HCT116 (cell line): ENCODE data around the gene DLG5. TPM values are rescaled to one million over a fixed set of nuclear protein-coding genes. Genes with fewer than 3 reads are reported as not detected.
A peak's percentile ranks its signal among the peaks of the same experiment; 100 is the strongest.

ENCODE experiments used
- ATAC-seq: fragments of 200-7000 bp; cut with Tn5 transposase; 2 replicates; pipeline ENCODE4 v1.9.1; 2020; ENCODE audit warnings: mild to moderate bottlenecking, moderate library complexity
- BruUV-seq: library from RNA; stranded (reverse); fragments of 400-500 nt; replicated peaks from 2 replicates; lab custom pipeline; 2021; lab: Mats Ljungman, UMichigan
- CTCF ChIA-PET: fragments of 300-600 bp; sonication (Branson Sonifier 250); formaldehyde crosslinking; loops from one replicate; lab custom pipeline; 2021; ENCODE audit warnings: antibody characterized with exemption; lab: Charles Lee
- POLR2A ChIA-PET: fragments of 300-600, 350-600 bp; sonication (Branson Sonifier 250); formaldehyde crosslinking; loops from one replicate; lab custom pipeline; 2021; ENCODE audit warnings: antibody characterized with exemption; lab: Charles Lee
- RAD21 ChIA-PET, 2 experiments: fragments of 300-600 bp; sonication (Branson Sonifier 250); formaldehyde crosslinking; loops; one replicate each; lab custom pipeline; 2023; ENCODE audit warnings: low total read pairs in 2 of 2; ENCODE audit not compliant: uncharacterized antibody in 2 of 2, unreplicated experiment in 2 of 2, low non-redundant PET in 1 of 2; lab: Charles Lee
- DNase-seq: peaks from one replicate; pipeline ENCODE4 v3.0.0-alpha.2; 2010; ENCODE audit warnings: low read depth, low spot score
- H2AFZ ChIP-seq: fragments of 200-600 bp; shearing (Covaris generic), sonication (generic); 2 replicates; pipeline ENCODE4 v1.6.1; 2017; ENCODE audit warnings: low read depth, mixed run types, mixed read lengths, antibody characterized with exemption, low read length; ENCODE audit not compliant: poor library complexity, severe bottlenecking
- H3K27ac ChIP-seq: 2 replicates; pipeline ENCODE4 v1.5.1; 2012; ENCODE audit warnings: low read depth, low read length
- H3K27me3 ChIP-seq: fragments of 200-600 bp; sonication (generic); 2 replicates; pipeline ENCODE4 v1.6.1; 2016; ENCODE audit warnings: mixed run types, low read length, mixed read lengths; ENCODE audit not compliant: insufficient read depth
- H3K36me3 ChIP-seq, 2 experiments: fragments of 200-500 bp in 1 of 2; fragments of 200-600 bp in 1 of 2; sonication (Bioruptor generic) in 1 of 2; sonication (generic) in 1 of 2; 2 replicates each; pipeline versions ENCODE4 v1.5.1 to v1.6.1; 2014 to 2016; ENCODE audit warnings: low read length in 2 of 2, inconsistent platforms in 1 of 2, mixed read lengths in 1 of 2, mixed run types in 1 of 2; ENCODE audit not compliant: insufficient read depth in 2 of 2, control insufficient read depth in 1 of 2
- H3K4me1 ChIP-seq, 2 experiments: fragments of 200-600 bp in 1 of 2; sonication (generic) in 1 of 2; 2 replicates each; pipeline versions ENCODE4 v1.5.1 to v1.6.1; 2012 to 2017; ENCODE audit warnings: low read length in 2 of 2, inconsistent platforms in 1 of 2, mild to moderate bottlenecking in 1 of 2, mixed read lengths in 1 of 2, mixed run types in 1 of 2, moderate library complexity in 1 of 2; ENCODE audit not compliant: insufficient read depth in 2 of 2, control insufficient read depth in 1 of 2
- H3K4me2 ChIP-seq: fragments of 200-600 bp; sonication (generic); 2 replicates; pipeline ENCODE4 v1.6.1; 2017; ENCODE audit warnings: mixed run types, low read length, mixed read lengths
- H3K4me3 ChIP-seq, 2 experiments: fragments of 200-600 bp in 1 of 2; sonication (generic) in 1 of 2; replicated peaks in 1 of 2; 2 replicates each; pipeline ENCODE4 v1.5.1; 2011 to 2016; ENCODE audit warnings: low read length in 2 of 2, control low read depth in 1 of 2, low read depth in 1 of 2, mild to moderate bottlenecking in 1 of 2, mixed read lengths in 1 of 2, mixed run types in 1 of 2
- H3K79me2 ChIP-seq: fragments of 200-600 bp; sonication (generic); 2 replicates; pipeline ENCODE4 v1.6.1; 2017; ENCODE audit warnings: mild to moderate bottlenecking, mixed run types, low read length, moderate library complexity, mixed read lengths; ENCODE audit not compliant: insufficient read depth
- H3K9ac ChIP-seq: fragments of 200-600 bp; sonication (generic); 2 replicates; pipeline ENCODE4 v1.6.1; 2016; ENCODE audit warnings: low read length, mixed read lengths
- H3K9me2 ChIP-seq: fragments of 200-600 bp; sonication (generic), shearing (Covaris generic); 2 replicates; pipeline ENCODE4 v1.6.1; 2017; ENCODE audit warnings: mixed run types, mild to moderate bottlenecking, moderate library complexity; ENCODE audit not compliant: insufficient read depth
- H3K9me3 ChIP-seq, 2 experiments: fragments of 200-500 bp in 1 of 2; fragments of 200-600 bp in 1 of 2; sonication (Bioruptor generic) in 1 of 2; sonication (generic) in 1 of 2; 2 replicates each; pipeline ENCODE4 v1.6.1; 2014 to 2017; ENCODE audit warnings: low read length in 2 of 2, mixed read lengths in 2 of 2, inconsistent platforms in 1 of 2, low read depth in 1 of 2, mild to moderate bottlenecking in 1 of 2, mixed run types in 1 of 2, moderate library complexity in 1 of 2; ENCODE audit not compliant: control insufficient read depth in 1 of 2, insufficient read depth in 1 of 2
- H4K20me1 ChIP-seq: fragments of 200-600 bp; sonication (generic), shearing (Covaris generic); 2 replicates; pipeline ENCODE4 v1.6.1; 2017; ENCODE audit warnings: mixed run types, mild to moderate bottlenecking, moderate library complexity; ENCODE audit not compliant: insufficient read depth
- CBX3 ChIP-seq: IDR thresholded peaks from 2 replicates; pipeline ENCODE4 v1.6.1; 2012; ENCODE audit warnings: low read depth
- CEBPB ChIP-seq: IDR thresholded peaks from 2 replicates; pipeline ENCODE4 v1.6.1; 2012; ENCODE audit warnings: low read depth
- ELF1 ChIP-seq: IDR thresholded peaks from 2 replicates; pipeline ENCODE4 v1.6.1; 2012; ENCODE audit warnings: low read depth, borderline replicate concordance
- FOSL1 ChIP-seq: IDR thresholded peaks from 2 replicates; pipeline ENCODE4 v1.6.1; 2012; ENCODE audit warnings: low read depth
- POLR2AphosphoS5 ChIP-seq: IDR thresholded peaks from 2 replicates; pipeline ENCODE4 v1.6.1; 2011; ENCODE audit warnings: mild to moderate bottlenecking, low read depth, low read length, moderate library complexity
- RAD21 ChIP-seq: IDR thresholded peaks from 2 replicates; pipeline ENCODE4 v1.6.1; 2012; ENCODE audit warnings: low read depth, mild to moderate bottlenecking
- SIN3A ChIP-seq: IDR thresholded peaks from 2 replicates; pipeline ENCODE4 v1.6.1; 2012; ENCODE audit warnings: low read depth
- TCF7L2 ChIP-seq: IDR thresholded peaks from 2 replicates; pipeline ENCODE4 v1.7.0; 2011; ENCODE audit warnings: borderline replicate concordance, inconsistent platforms; ENCODE audit not compliant: insufficient read depth, insufficient read length; ENCODE audit errors: extremely low read depth
- ZFX ChIP-seq: fragments of 450-650 bp; IDR thresholded peaks from 2 replicates; pipeline ENCODE4 v1.6.1; 2017
- intact Hi-C: fragments of 100-400 bp; cut with micrococcal nuclease; formaldehyde crosslinking; loops from 2 replicates; pipeline ENCODE4 v1.10.0; 2022
- total RNA-seq: library from RNA; stranded (reverse); gene quantifications from one replicate; pipeline ENCODE4 v1.2.1, GENCODE V29; 2021; ENCODE audit not compliant: unreplicated experiment
- TF ChIP-seq, protein P1 (sequence below): IDR thresholded peaks from 2 replicates; pipeline ENCODE4 v1.6.1; 2012

Gene DLG5
- total RNA-seq, 1 experiment from 2014 or later: 44.8 TPM

DNA sequence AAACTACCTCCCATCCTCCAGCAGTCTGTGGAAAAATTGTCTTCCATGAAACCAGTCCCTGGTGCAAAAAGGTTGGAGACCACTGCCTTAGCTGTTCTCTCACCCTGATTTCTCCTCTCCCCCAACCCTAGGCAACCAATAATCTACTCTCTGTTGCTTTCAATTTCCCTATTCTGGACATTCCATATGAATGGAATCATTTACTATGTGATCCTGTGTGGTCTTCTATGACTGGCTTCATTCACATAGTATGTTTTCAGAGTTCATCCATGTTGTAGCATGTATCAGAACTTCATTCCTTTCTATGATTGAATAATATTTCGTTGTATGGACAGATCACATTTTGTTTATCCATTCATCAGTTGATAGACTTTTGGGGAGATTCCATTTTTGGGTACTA is 38.3 kb upstream of the DLG5 start (continued):
- TF ChIP-seq ELF1 (no peak), CEBPB (no peak), ZFX (no peak), SIN3A (no peak), CBX3 (no peak), POLR2AphosphoS5 (no peak), FOSL1 (no peak), RAD21 (no peak), TCF7L2 (no peak)
- TF ChIP-seq, protein P1, sequence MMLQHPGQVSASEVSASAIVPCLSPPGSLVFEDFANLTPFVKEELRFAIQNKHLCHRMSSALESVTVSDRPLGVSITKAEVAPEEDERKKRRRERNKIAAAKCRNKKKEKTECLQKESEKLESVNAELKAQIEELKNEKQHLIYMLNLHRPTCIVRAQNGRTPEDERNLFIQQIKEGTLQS: no peak

DNA sequence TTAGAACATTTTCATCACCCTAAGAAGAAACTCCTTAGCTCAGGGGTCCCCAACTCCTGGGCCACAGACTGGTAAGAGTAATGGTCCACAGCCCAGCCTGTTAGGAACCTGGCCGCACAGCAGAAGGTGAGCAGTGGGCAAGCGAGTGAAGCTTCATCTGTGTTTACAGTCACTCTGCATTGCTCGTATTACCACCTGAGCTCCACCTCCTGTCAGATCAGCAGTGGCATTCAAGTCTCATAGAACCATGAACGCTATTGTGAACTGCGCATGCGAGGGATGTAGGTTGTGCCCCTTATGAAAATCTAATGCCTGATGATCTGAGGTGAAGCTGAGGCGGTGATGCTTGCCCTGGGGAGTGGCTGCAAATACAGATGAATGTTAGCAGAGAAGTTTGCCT is 37.3 kb upstream of the DLG5 start:
- no peak overlapping the region for H3K9ac ChIP-seq
- H3K27ac ChIP-seq: no peak overlapping the region
- intact Hi-C loops: no loop called here
- RAD21 ChIA-PET: no interaction called here
- POLR2A ChIA-PET: no interaction called here
- ATAC-seq (no peak), DNase-seq (no peak)
- H3K4me1 ChIP-seq: peaks cover 0 to 10% of the 10 kb centered on the region in 2 experiments; a peak in 2 of 4 replicates
- no peaks in the 10 kb centered on the region for H3K27me3 ChIP-seq
- H3K4me2 ChIP-seq: no peak overlapping the region
- H3K4me3 ChIP-seq: no peak overlapping the region
- H3K79me2 ChIP-seq: no peaks in the 10 kb centered on the region
- no peaks in the 10 kb centered on the region for H4K20me1 ChIP-seq
- no peaks in the 10 kb centered on the region for H3K9me2 ChIP-seq
- TF ChIP-seq TCF7L2 (no peak), CBX3 (peak; percentile 64; the same call in 1 of the 2 replicates)
- no TSS peak for BruUV-seq
- H3K36me3 ChIP-seq: no peaks in the 10 kb centered on the region
- H3K9me3 ChIP-seq: peaks cover 6 to 9% of the 10 kb centered on the region in 2 experiments; a peak in 1 of 4 replicates
- CTCF ChIA-PET: no interaction called here
- no peak overlapping the region for H2AFZ ChIP-seq
